ENCODE measurements around the gene TCF4.
A peak's percentile ranks its signal among the peaks of the same experiment; 100 is the strongest.

The TCF4 gene

DNA sequence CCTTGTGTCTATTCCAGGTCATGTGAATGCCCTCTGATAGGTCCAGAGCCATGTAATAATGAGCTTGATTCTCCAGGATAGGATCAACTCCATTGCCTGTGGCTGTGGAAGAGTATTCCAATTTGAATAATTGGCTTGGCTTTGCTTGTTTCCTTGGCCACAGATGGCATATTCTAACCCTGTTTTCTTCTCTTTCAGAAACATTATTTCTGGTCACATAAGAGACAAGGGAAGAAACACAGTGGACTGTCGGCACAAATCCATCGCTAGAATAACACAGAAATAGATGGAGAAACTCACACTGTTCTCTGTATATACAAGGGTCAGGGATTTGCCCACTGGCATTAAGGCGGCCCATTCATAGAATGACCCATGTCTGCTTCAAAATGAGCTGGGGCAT, 350.3 kb downstream of the TCF4 start:
- Histone ChIP-seq H3K36me3 (ENCODE audit: insufficient read depth, low read length) (no peaks in the 10 kb centered on the region), H3K4me1 (ENCODE audit: control insufficient read depth, insufficient read depth, low read length, unreplicated experiment) (peaks cover 22% of the 10 kb centered on the region), H3K4me3 (ENCODE audit: low read depth, low read length) (no peak overlapping the region), H3K79me2 (ENCODE audit: control insufficient read depth, insufficient read depth, low read length, unreplicated experiment) (no peaks in the 10 kb centered on the region), H3K27me3 (ENCODE audit: insufficient read depth, low read length) (no peaks in the 10 kb centered on the region), H3K27ac (ENCODE audit: low read depth, low read length) (no peak overlapping the region), H2AFZ (ENCODE audit: low read length, unreplicated experiment) (no peak overlapping the region)

GRCh38 chr18:55236150-55236931, 351.7 kb downstream of the TCF4 start:
- no peaks in the 10 kb centered on the region for H3K79me2 ChIP-seq (ENCODE audit: control insufficient read depth, insufficient read depth, low read length, unreplicated experiment)
- no peak overlapping the region for H3K4me3 ChIP-seq (ENCODE audit: low read depth, low read length)
- no peaks in the 10 kb centered on the region for H3K27me3 ChIP-seq (ENCODE audit: insufficient read depth, low read length)
- H3K27ac ChIP-seq (ENCODE audit: low read depth, low read length), result no peak overlapping the region
- no peak overlapping the region for H2AFZ ChIP-seq (ENCODE audit: low read length, unreplicated experiment)
- H3K4me1 ChIP-seq (ENCODE audit: control insufficient read depth, insufficient read depth, low read length, unreplicated experiment), result peaks cover 22% of the 10 kb centered on the region
- H3K36me3 ChIP-seq (ENCODE audit: insufficient read depth, low read length), result no peaks in the 10 kb centered on the region

GRCh38 chr18:55235094-55235461, 352.9 kb downstream of the TCF4 start:
- H3K4me3 ChIP-seq (ENCODE audit: low read depth, low read length), result no peak overlapping the region
- H3K27ac ChIP-seq (ENCODE audit: low read depth, low read length), result no peak overlapping the region
- no peaks in the 10 kb centered on the region; the same call in 1 of the 2 replicates for H3K36me3 ChIP-seq (ENCODE audit: insufficient read depth, low read length)
- H3K27me3 ChIP-seq (ENCODE audit: insufficient read depth, low read length), result no peaks in the 10 kb centered on the region
- no peak overlapping the region for H2AFZ ChIP-seq (ENCODE audit: low read length, unreplicated experiment)
- H3K4me1 ChIP-seq (ENCODE audit: control insufficient read depth, insufficient read depth, low read length, unreplicated experiment), result peaks cover 22% of the 10 kb centered on the region
- H3K79me2 ChIP-seq (ENCODE audit: control insufficient read depth, insufficient read depth, low read length, unreplicated experiment), result no peaks in the 10 kb centered on the region

DNA sequence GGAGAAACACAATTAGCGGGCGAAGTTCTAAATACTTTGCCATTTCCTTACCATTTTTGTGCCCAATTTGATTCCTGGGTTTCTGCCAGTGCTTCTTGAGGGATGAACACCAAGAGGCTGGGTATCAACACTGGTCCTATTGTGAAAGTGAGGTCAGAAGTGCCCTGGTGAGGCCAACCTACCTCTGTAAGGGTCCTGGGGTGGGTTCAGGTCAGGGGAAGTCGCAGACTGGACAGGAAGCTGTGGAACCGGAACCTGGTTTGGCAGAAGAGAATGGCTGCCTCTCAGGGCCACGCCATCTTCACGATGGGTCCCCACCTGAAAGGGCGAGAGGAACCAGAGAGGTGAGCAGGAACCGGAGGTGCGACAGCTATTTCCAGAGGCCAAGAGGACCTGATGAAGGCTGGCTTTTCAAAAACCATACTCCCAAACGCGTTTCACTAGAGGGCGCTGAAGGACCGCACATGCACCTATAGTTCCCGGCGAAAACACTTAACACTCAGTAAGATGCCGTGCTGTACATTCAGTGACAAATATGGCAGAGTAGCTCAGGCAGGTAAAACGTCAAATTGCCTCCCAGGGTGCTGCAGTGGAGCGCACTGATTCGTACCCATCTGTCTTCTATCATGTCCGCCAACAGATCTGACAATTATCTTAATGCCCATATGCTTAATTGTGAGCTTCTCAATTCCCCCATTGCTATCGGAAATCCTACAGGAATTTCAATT, 353.5 kb downstream of the TCF4 start:
- Histone ChIP-seq H3K4me3 (ENCODE audit: low read depth, low read length) (no peak overlapping the region), H3K4me1 (ENCODE audit: control insufficient read depth, insufficient read depth, low read length, unreplicated experiment) (peaks cover 22% of the 10 kb centered on the region), H2AFZ (ENCODE audit: low read length, unreplicated experiment) (no peak overlapping the region), H3K36me3 (ENCODE audit: insufficient read depth, low read length) (no peaks in the 10 kb centered on the region; the same call in 1 of the 2 replicates), H3K27me3 (ENCODE audit: insufficient read depth, low read length) (no peaks in the 10 kb centered on the region), H3K27ac (ENCODE audit: low read depth, low read length) (peak overlapping the region; percentile 7), H3K79me2 (ENCODE audit: control insufficient read depth, insufficient read depth, low read length, unreplicated experiment) (no peaks in the 10 kb centered on the region)

DNA sequence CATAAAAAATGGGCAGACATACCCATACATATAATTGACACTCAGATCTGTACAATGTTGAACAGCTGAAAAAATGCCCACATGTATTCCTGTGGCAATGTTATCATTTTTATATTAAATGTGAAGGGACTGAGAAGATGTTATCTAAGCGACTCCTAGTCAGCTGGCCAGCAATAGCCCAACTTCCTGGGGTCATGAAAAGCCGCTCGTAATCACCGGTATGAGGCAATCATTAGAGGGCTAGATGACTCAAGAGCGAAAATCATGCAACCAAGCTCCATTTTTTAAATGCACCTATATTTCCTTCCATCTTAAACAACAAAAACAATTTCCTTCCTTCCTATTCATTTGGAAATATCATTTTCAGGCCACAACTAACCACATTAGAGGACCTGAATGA, 354.1 kb downstream of the TCF4 start:
- H3K4me1 ChIP-seq (ENCODE audit: control insufficient read depth, insufficient read depth, low read length, unreplicated experiment), result peaks cover 22% of the 10 kb centered on the region
- H3K27me3 ChIP-seq (ENCODE audit: insufficient read depth, low read length), result no peaks in the 10 kb centered on the region
- no peaks in the 10 kb centered on the region for H3K79me2 ChIP-seq (ENCODE audit: control insufficient read depth, insufficient read depth, low read length, unreplicated experiment)
- peak overlapping the region; percentile 7 for H3K27ac ChIP-seq (ENCODE audit: low read depth, low read length)
- no peaks in the 10 kb centered on the region; the same call in none of the 2 replicates for H3K36me3 ChIP-seq (ENCODE audit: insufficient read depth, low read length)
- H2AFZ ChIP-seq (ENCODE audit: low read length, unreplicated experiment), result no peak overlapping the region
- H3K4me3 ChIP-seq (ENCODE audit: low read depth, low read length), result no peak overlapping the region

DNA sequence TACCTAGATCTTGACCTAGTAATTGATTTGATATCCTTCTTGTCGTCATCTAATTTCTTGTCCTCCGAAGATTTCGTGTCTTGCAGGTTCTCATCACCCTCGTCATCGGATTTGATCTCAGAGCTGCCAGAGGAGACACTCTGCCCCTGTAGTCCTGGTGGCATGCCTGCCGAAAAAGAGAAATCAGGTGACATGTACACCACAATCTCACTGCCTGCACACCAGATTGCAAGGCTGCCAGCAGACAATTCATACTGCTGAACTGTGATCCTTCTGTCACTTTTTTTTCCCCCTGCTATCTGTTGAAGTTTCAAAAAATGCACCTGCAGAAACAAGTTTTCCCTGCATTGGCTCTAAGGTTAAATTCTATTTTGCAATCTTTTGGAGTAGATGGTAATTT, 355.5 kb downstream of the TCF4 start:
- H3K79me2 ChIP-seq (ENCODE audit: control insufficient read depth, insufficient read depth, low read length, unreplicated experiment), result no peaks in the 10 kb centered on the region
- no peak overlapping the region for H2AFZ ChIP-seq (ENCODE audit: low read length, unreplicated experiment)
- H3K36me3 ChIP-seq (ENCODE audit: insufficient read depth, low read length), result peaks cover 3% of the 10 kb centered on the region
- H3K27me3 ChIP-seq (ENCODE audit: insufficient read depth, low read length), result no peaks in the 10 kb centered on the region
- H3K4me1 ChIP-seq (ENCODE audit: control insufficient read depth, insufficient read depth, low read length, unreplicated experiment), result peaks cover 22% of the 10 kb centered on the region
- no peak overlapping the region for H3K27ac ChIP-seq (ENCODE audit: low read depth, low read length)
- H3K4me3 ChIP-seq (ENCODE audit: low read depth, low read length), result no peak overlapping the region

GRCh38 chr18:55229682-55230081, 358.3 kb downstream of the TCF4 start:
- Histone ChIP-seq H3K36me3 (ENCODE audit: insufficient read depth, low read length) (peaks cover 3% of the 10 kb centered on the region), H3K4me1 (ENCODE audit: control insufficient read depth, insufficient read depth, low read length, unreplicated experiment) (peaks cover 11% of the 10 kb centered on the region), H3K79me2 (ENCODE audit: control insufficient read depth, insufficient read depth, low read length, unreplicated experiment) (no peaks in the 10 kb centered on the region), H2AFZ (ENCODE audit: low read length, unreplicated experiment) (no peak overlapping the region), H3K4me3 (ENCODE audit: low read depth, low read length) (no peak overlapping the region), H3K27me3 (ENCODE audit: insufficient read depth, low read length) (no peaks in the 10 kb centered on the region), H3K27ac (ENCODE audit: low read depth, low read length) (no peak overlapping the region)

DNA sequence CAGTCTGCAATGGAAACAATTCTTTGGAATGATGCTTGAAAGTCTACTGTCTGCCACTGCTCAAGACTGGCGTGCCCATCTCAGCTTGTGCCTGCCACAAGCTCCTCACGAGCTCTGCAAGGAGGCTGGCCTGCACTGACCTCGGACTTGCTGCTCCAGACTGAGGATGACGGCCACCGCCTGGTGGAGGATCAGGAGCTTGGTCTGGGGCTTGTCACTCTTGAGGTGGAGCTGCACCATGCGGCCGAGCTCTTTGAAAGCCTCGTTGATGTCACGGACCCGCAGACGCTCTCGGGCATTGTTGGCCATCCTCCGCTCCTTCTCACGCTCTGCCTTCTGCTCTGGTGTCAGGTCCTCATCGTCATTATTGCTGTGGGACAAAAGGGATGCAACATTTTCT, 359.3 kb downstream of the TCF4 start:
- Histone ChIP-seq H3K27ac (ENCODE audit: low read depth, low read length) (no peak overlapping the region), H3K79me2 (ENCODE audit: control insufficient read depth, insufficient read depth, low read length, unreplicated experiment) (no peaks in the 10 kb centered on the region), H3K4me1 (ENCODE audit: control insufficient read depth, insufficient read depth, low read length, unreplicated experiment) (peaks cover 8% of the 10 kb centered on the region), H3K27me3 (ENCODE audit: insufficient read depth, low read length) (no peaks in the 10 kb centered on the region), H2AFZ (ENCODE audit: low read length, unreplicated experiment) (no peak overlapping the region), H3K36me3 (ENCODE audit: insufficient read depth, low read length) (peaks cover 3% of the 10 kb centered on the region), H3K4me3 (ENCODE audit: low read depth, low read length) (no peak overlapping the region)

GRCh38 chr18:55228191-55228590, 359.8 kb downstream of the TCF4 start:
- Histone ChIP-seq H3K4me3 (ENCODE audit: low read depth, low read length) (no peak overlapping the region), H2AFZ (ENCODE audit: low read length, unreplicated experiment) (no peak overlapping the region), H3K27ac (ENCODE audit: low read depth, low read length) (no peak overlapping the region), H3K27me3 (ENCODE audit: insufficient read depth, low read length) (no peaks in the 10 kb centered on the region), H3K4me1 (ENCODE audit: control insufficient read depth, insufficient read depth, low read length, unreplicated experiment) (peaks cover 8% of the 10 kb centered on the region), H3K79me2 (ENCODE audit: control insufficient read depth, insufficient read depth, low read length, unreplicated experiment) (no peaks in the 10 kb centered on the region), H3K36me3 (ENCODE audit: insufficient read depth, low read length) (peaks cover 3% of the 10 kb centered on the region)

DNA sequence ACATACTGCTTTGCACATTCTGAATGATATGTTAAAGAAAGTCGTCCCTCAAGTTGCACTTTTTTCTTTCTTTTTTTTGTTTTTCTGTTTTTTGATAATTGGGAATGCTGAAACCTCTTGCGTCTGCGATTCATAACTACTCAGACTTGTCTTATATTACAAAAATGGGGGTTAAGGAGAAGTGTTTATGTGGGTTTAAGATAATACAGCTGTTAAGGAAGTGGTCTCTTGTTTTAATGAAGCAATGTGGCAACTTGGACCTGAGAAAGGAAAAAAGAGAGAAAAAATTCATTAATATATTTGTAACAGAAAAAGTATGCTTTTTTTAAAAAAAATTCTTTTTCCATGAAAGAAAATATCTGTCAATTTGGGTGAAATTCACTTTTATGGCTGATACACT, 360.2 kb downstream of the TCF4 start:
- no peak overlapping the region for H2AFZ ChIP-seq (ENCODE audit: low read length, unreplicated experiment)
- H3K79me2 ChIP-seq (ENCODE audit: control insufficient read depth, insufficient read depth, low read length, unreplicated experiment), result no peaks in the 10 kb centered on the region
- H3K27ac ChIP-seq (ENCODE audit: low read depth, low read length), result no peak overlapping the region
- H3K36me3 ChIP-seq (ENCODE audit: insufficient read depth, low read length), result peaks cover 3% of the 10 kb centered on the region
- H3K27me3 ChIP-seq (ENCODE audit: insufficient read depth, low read length), result no peaks in the 10 kb centered on the region
- H3K4me3 ChIP-seq (ENCODE audit: low read depth, low read length), result no peak overlapping the region
- H3K4me1 ChIP-seq (ENCODE audit: control insufficient read depth, insufficient read depth, low read length, unreplicated experiment), result peaks cover 8% of the 10 kb centered on the region

DNA sequence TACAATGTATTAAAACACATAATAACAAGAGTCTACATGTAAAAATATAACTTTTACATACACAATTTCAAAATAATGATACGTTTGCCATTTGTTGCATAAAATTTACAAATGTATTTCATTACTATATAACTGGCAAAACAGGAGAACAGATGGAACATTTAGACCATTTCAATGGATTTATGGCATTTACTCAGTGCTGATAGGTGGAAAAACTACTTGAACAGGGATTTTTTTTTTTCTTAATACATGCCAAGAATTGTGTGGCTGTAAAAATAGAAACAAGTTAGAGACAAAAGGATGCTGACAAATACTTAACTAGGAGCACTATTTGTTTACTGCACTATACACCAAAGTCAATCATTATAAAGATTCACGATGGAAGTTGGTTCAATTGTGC, 361.9 kb downstream of the TCF4 start:
- Histone ChIP-seq H3K36me3 (ENCODE audit: insufficient read depth, low read length) (peaks cover 3% of the 10 kb centered on the region), H3K27me3 (ENCODE audit: insufficient read depth, low read length) (no peaks in the 10 kb centered on the region), H3K27ac (ENCODE audit: low read depth, low read length) (no peak overlapping the region), H3K4me1 (ENCODE audit: control insufficient read depth, insufficient read depth, low read length, unreplicated experiment) (peaks cover 8% of the 10 kb centered on the region), H3K4me3 (ENCODE audit: low read depth, low read length) (no peak overlapping the region), H3K79me2 (ENCODE audit: control insufficient read depth, insufficient read depth, low read length, unreplicated experiment) (no peaks in the 10 kb centered on the region), H2AFZ (ENCODE audit: low read length, unreplicated experiment) (no peak overlapping the region)
